Lower lobe of right lung (tissue), 2 donors: ENCODE measurements around the gene KANK4. TPM values are rescaled to one million over a fixed set of nuclear protein-coding genes. Genes with fewer than 3 reads are reported as not detected.

Source experiments
- ATAC-seq, 2 donors: fragments of 200-7000 bp; cut with Tn5 transposase; one replicate each; pipeline ENCODE4 v1.9.1; 2020 to 2022; ENCODE audit warnings: mild to moderate bottlenecking in 2 of 2, moderate library complexity in 2 of 2
- DNase-seq: peaks from one replicate; pipeline ENCODE4 v3.0.0-alpha.2; 2020
- H3K27ac ChIP-seq: fragments of 200-600 bp; one replicate; pipeline ENCODE4 v1.8.0; 2022
- H3K27me3 ChIP-seq: fragments of 200-600 bp; one replicate; pipeline ENCODE4 v1.8.0; 2022; ENCODE audit warnings: low read depth
- H3K36me3 ChIP-seq: fragments of 200-600 bp; one replicate; pipeline ENCODE4 v1.8.0; 2022; ENCODE audit warnings: mild to moderate bottlenecking
- H3K4me1 ChIP-seq: fragments of 200-600 bp; one replicate; pipeline ENCODE4 v1.8.0; 2022
- H3K4me3 ChIP-seq: fragments of 200-600 bp; one replicate; pipeline ENCODE4 v1.8.0; 2022; ENCODE audit warnings: mild to moderate bottlenecking
- H3K9me3 ChIP-seq: fragments of 200-600 bp; one replicate; pipeline ENCODE4 v1.8.0; 2022
- intact Hi-C: fragments of 100-400 bp; cut with DNase I; formaldehyde crosslinking; loops from one replicate; pipeline ENCODE4 v1.11.0; 2022
- total RNA-seq: library from RNA; stranded (reverse); fragmentation: NEBNext Ultra II Directional; extraction: Animal tissue kit (Norgen Biotek cat#: 25700); gene quantifications from one replicate; pipeline ENCODE4 v1.2.1, GENCODE V29; 2021
- TF ChIP-seq, protein P1 (sequence below): fragments of 200-600 bp; IDR thresholded peaks from one replicate; pipeline ENCODE4 v1.8.0; 2022; ENCODE audit warnings: antibody characterized with exemption, mild to moderate bottlenecking
- donor health status: DM: no; HTN: yes; CAD: no; lungs with severe emphysema.

KANK4 gene
- total RNA-seq, 1 donor from 2014 or later = 4.4 TPM

DNA sequence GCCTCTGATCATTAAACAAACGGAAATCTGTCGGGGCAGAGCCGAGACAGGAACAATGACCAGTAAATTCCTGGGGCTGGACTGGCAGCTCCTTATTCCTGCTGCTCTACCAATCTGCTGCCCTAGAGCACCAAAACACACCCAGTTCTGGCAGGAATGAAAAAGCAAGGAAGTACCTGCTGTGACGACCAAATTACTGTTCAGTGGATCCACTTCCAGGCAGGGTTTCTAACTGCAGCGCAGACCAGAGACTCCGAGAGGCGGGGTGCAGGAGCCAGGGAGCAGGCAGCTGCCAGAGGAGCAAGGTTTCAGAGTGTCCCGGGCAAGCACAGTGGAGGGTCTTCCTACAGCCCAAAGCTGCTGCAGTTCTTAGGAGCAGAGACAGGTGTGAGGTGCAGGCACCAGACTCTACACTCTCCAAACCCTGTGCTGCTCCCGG, 32.4 kb downstream of the KANK4 start:
- intact Hi-C loops = no loop called here
- TF ChIP-seq, protein P1, sequence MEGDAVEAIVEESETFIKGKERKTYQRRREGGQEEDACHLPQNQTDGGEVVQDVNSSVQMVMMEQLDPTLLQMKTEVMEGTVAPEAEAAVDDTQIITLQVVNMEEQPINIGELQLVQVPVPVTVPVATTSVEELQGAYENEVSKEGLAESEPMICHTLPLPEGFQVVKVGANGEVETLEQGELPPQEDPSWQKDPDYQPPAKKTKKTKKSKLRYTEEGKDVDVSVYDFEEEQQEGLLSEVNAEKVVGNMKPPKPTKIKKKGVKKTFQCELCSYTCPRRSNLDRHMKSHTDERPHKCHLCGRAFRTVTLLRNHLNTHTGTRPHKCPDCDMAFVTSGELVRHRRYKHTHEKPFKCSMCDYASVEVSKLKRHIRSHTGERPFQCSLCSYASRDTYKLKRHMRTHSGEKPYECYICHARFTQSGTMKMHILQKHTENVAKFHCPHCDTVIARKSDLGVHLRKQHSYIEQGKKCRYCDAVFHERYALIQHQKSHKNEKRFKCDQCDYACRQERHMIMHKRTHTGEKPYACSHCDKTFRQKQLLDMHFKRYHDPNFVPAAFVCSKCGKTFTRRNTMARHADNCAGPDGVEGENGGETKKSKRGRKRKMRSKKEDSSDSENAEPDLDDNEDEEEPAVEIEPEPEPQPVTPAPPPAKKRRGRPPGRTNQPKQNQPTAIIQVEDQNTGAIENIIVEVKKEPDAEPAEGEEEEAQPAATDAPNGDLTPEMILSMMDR = no peak
- Histone ChIP-seq H3K27me3 (peaks cover 6% of the 10 kb centered on the region), H3K4me1 (peaks cover 18% of the 10 kb centered on the region), H3K27ac (no peak overlapping the region), H3K36me3 (no peaks in the 10 kb centered on the region), H3K4me3 (no peak overlapping the region), H3K9me3 (no peaks in the 10 kb centered on the region)
- DNase-seq = no peak
- peak; percentile 42 for ATAC-seq

DNA sequence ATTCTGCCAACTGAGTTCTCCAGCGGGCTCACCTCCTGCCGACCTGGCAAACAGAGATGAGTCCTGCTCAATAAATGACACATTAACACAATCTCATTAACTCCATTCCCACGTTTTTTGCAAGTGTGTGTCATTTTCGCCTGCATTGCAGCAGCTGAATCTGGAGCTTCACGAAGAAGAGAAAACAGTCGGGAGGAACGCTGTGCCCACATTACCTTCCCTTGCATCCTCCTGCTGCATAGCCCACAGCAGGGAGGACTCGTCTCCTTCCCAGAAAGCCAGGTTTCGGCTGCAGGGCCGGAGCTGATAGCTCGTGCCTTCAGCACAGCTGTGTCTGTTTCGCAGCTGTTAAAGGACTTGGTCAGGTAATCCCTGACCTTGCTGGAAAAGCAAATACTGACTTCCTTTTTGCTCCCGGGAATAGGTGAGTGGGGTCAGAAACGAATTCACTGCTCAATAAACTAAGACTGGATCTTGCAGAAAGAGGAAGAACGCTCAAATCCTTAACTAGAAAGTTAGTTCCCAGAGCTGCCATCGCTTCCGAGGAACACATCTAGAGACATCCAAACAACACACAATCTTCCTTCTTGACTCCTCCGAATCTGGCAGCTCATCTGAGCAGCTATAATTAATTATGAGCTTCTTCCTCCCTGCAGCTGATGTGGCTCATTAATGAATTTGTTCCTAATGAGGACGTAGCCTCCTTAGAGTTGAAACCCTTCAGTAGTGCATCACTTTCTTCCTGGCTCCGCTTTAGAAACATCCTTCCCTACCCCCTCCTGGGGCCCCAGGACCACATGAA, 33.0 kb downstream of the KANK4 start:
- DNase-seq (no peak), ATAC-seq (peak in 1 of 2 donors; percentile 34)
- H3K4me1 ChIP-seq = peaks cover 18% of the 10 kb centered on the region
- no peak overlapping the region for H3K4me3 ChIP-seq
- no peaks in the 10 kb centered on the region for H3K9me3 ChIP-seq
- H3K36me3 ChIP-seq = no peaks in the 10 kb centered on the region
- intact Hi-C loops = no loop called here
- TF ChIP-seq, protein P1 = no peak
- peaks cover 6% of the 10 kb centered on the region for H3K27me3 ChIP-seq
- no peak overlapping the region for H3K27ac ChIP-seq

DNA sequence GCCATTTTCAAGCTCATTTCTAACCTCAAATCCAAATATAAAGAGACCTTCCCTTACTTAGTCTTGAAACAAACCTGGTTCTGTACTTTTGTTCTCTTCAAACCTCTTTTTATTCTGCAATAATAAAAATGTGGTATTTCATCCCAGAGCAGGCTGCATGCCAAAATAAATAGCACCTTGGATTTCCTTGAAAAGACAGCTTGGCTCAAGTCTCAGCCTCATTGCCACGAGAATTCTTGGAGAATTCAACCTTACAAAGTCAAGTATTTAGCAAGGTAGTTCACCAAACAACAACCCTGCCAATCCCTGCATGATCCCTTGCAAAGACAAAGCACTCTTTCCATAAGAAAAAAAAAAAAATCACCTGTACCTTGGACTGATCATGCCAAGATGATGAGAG, 33.8 kb downstream of the KANK4 start:
- Histone ChIP-seq H3K4me1 (peaks cover 18% of the 10 kb centered on the region), H3K27me3 (peaks cover 6% of the 10 kb centered on the region), H3K27ac (no peak overlapping the region), H3K9me3 (no peaks in the 10 kb centered on the region), H3K4me3 (no peak overlapping the region), H3K36me3 (no peaks in the 10 kb centered on the region)
- DNase-seq = no peak
- intact Hi-C loops = no loop called here
- no peak for ATAC-seq
- TF ChIP-seq, protein P1 = no peak

DNA sequence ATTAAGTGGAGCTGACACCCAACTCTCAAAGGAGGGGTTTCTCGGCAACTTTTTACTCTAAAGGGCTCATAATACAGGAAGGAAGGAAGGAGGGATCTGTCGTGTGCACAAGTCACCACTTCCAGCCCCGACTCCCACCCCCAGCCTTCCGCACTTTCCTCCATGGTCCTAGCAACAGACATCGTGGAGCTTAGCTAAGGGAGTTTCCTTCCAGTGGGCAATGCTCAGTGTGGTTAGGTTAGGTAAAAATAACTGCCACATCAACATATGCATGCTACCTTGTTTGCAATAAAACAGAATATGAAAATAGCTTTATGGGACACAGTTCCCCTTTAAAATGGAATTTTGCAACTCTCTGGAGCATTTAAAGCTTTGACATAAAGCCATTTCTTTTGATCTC, 35.2 kb downstream of the KANK4 start:
- H3K4me1 ChIP-seq = peaks cover 18% of the 10 kb centered on the region
- ATAC-seq (no peak), DNase-seq (no peak)
- peaks cover 6% of the 10 kb centered on the region for H3K27me3 ChIP-seq
- no peaks in the 10 kb centered on the region for H3K9me3 ChIP-seq
- H3K4me3 ChIP-seq = no peak overlapping the region
- intact Hi-C loops = no loop called here
- H3K36me3 ChIP-seq = no peaks in the 10 kb centered on the region
- TF ChIP-seq, protein P1 = no peak
- no peak overlapping the region for H3K27ac ChIP-seq

DNA sequence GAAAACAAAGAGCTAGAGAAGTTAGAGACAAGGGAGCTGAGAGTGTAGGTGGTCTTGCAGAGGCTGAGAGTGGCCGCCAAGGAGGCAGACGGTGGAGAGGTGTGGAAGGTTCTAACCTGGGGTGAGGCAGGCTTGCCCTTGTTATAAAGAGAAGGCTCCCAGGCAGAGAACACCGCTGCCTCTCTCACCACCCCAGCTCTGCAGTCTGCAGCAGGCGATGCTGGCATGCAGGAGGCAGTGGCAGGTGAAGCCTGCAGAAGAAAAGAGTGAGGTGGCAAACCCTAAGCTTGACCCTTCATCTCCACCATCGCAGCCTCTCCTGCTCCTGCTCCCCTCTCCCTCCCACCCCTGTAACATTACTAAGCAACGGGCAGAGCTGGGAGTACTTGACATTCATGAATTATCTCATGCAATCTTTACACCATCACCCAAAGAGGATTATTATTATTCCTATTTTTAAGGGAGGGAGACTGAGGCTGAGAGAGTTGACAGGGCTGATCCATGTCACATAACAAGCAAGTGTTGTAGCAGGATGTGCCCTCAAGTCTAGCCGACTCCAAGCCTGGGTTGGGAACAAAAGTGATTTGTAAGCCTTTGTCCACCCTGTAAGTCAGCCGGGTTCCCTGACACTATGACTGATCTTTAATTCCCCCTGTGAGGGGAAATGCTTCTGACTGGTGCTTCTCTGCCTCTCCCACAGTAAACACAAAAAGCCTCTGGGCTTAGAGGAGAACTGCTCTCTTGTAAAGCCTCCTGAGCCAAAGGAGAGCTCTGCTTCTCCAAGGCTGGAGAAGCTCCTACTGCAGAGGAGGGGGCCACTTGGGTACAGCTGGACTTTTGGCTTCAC, 36.1 kb downstream of the KANK4 start:
- intact Hi-C loops = no loop called here
- TF ChIP-seq, protein P1 = no peak
- ATAC-seq = no peak
- Histone ChIP-seq H3K27me3 (peaks cover 6% of the 10 kb centered on the region), H3K4me3 (no peak overlapping the region), H3K36me3 (no peaks in the 10 kb centered on the region), H3K27ac (no peak overlapping the region), H3K4me1 (peaks cover 18% of the 10 kb centered on the region), H3K9me3 (no peaks in the 10 kb centered on the region)
- DNase-seq = no peak
